ENCODE measurements around the gene ACSS2. TPM values are rescaled to one million over a fixed set of nuclear protein-coding genes. Genes with fewer than 3 reads are reported as not detected.

Gene ACSS2, protein sequence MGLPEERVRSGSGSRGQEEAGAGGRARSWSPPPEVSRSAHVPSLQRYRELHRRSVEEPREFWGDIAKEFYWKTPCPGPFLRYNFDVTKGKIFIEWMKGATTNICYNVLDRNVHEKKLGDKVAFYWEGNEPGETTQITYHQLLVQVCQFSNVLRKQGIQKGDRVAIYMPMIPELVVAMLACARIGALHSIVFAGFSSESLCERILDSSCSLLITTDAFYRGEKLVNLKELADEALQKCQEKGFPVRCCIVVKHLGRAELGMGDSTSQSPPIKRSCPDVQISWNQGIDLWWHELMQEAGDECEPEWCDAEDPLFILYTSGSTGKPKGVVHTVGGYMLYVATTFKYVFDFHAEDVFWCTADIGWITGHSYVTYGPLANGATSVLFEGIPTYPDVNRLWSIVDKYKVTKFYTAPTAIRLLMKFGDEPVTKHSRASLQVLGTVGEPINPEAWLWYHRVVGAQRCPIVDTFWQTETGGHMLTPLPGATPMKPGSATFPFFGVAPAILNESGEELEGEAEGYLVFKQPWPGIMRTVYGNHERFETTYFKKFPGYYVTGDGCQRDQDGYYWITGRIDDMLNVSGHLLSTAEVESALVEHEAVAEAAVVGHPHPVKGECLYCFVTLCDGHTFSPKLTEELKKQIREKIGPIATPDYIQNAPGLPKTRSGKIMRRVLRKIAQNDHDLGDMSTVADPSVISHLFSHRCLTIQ
- polyA plus RNA-seq (ENCODE audit: insufficient read length), result 46.0 TPM
- long read RNA-seq, donor 1, transcript ACSS2-202 (18 exons, 3,065 nt), result major isoform, 7 of 7 reads
- long read RNA-seq, donor 1, partial matches to known transcripts, result 0 of 7 reads
- long read RNA-seq, donor 1, other reads (novel, unspliced or antisense), result 0 of 7 reads
- long read RNA-seq, donor 2, partial matches to known transcripts, result 0 of 4 reads
- long read RNA-seq, donor 2, other reads (novel, unspliced or antisense), result 0 of 4 reads
- long read RNA-seq, donor 3, partial matches to known transcripts, result 24 of 32 reads
- long read RNA-seq, donor 3, other reads (novel, unspliced or antisense), result 6 of 32 reads
- long read RNA-seq, donor 4, result 0 reads
- long read RNA-seq, donor 5, transcript ACSS2-202 (18 exons, 3,065 nt), result major isoform, 5 of 6 reads
- long read RNA-seq, donor 5, partial matches to known transcripts, result 0 of 6 reads
- long read RNA-seq, donor 5, other reads (novel, unspliced or antisense), result 0 of 6 reads
- long read RNA-seq, donor 6, partial matches to known transcripts, result 0 of 4 reads
- long read RNA-seq, donor 6, other reads (novel, unspliced or antisense), result 0 of 4 reads
- long read RNA-seq, donor 7, partial matches to known transcripts, result 14 of 18 reads
- long read RNA-seq, donor 7, other reads (novel, unspliced or antisense), result 0 of 18 reads
- long read RNA-seq, donor 8, partial matches to known transcripts, result 0 of 1 reads
- long read RNA-seq, donor 8, other reads (novel, unspliced or antisense), result 0 of 1 reads

DNA sequence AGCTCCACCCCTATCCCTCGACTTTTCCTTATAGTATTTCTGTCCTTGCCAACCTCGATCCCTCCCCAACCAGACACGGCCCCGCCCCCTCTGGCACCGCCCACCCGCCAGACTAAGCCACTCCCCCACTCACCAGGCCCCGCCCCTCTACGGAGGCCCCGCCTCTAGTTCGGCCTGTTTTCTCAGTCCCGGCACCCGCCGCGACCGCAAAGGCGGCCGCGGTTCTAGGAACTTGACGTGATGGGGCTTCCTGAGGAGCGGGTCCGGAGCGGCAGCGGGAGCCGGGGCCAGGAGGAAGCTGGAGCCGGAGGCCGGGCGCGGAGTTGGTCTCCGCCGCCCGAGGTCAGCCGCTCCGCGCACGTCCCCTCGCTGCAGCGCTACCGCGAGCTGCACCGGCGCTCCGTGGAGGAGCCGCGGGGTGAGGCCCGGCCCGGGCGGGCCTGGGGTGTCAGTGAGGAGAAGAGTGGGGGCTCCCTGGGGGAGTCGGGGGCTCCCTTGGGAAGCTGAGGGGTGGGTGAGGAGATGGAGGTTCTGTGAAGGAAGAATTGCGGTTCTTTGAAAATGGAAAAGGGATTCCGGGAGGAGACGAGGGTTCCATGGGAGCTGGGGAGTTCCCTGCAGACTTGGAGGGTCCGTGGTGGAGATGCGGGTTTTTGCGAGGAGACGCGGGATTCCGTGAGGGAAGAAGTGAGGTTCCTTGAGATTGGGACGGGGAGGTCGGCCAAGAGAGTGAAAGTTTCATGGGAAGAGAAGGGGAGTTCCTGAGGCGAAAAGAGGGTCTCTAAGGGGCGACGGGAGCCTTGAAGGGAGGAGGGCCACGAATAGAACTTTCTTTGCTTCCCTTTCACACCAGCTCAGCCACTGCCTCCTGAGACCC is at the start of gene ACSS2:
Gene ACSS2, plus strand, starts transcription at position 207 of the 877 bp plus-strand sequence. Its CDS starts 34 bp downstream, at position 241.
- DNase-seq, result peak; percentile 93

DNA sequence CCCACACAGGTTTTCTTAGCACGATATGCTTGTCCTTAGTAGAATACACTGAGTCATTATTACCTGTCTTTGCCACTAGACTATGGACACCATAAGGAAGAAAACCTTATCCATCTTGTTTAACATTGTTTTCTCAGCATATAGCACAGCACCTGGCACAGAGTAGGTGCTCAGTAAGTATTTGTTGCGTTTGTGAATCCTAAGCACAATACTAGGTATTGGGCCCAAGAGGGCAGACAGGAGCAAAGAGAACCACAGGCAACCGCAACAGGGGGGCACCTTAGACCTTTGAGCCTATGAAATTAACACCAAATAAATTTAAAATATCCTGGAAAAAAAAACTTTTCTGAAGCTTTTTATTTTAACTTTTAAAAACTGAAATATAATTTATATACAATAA is 47.2 kb upstream of the ACSS2 start:
- no peak for DNase-seq

GRCh38 chr20:34831936-34832335 is 44.5 kb upstream of the ACSS2 start:
- no peak for DNase-seq

DNA sequence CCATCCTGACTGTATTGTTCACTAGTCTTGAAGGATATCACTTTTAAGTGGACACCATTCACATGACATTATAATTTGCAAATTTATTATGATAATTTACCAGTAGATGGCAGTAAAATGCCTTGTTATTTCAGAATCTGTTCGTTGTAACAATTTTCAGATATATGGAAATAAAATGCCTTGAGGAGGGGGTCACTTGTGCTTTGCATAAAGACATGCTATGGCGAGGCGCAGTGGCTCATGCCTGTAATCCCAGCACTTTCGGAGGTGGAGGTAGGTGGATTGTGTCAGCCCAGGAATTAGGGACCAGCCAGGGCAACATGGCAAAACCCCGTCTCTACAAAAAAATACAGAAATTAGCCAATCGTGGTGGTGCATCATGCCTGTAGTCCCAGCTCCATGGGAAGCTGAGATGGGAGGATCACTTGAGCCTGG is 41.9 kb upstream of the ACSS2 start:
- peak; percentile 24 for DNase-seq

DNA sequence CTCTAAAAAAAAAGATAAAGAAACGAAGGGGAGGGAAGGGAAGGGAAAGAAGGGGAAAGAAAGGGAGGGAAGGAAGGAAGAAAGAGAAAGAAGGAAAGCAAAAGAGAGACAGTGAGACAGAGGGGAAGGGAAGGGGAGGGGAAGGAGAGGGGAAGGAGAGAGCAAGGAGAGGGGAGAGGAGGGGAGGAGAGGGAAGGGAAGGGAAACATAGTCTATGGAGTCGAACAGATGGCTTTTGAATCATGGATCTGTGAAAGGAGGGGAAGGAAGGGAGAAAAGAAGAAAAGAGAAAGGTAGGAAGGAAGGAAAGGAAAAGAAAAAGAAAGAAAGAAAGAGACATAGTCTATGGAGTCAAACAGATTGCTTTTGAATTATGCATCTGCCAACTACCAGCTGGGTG is 34.3 kb upstream of the ACSS2 start:
- DNase-seq, result no peak

GRCh38 chr20:34843421-34843820 is 33.0 kb upstream of the ACSS2 start:
- no peak for DNase-seq

DNA sequence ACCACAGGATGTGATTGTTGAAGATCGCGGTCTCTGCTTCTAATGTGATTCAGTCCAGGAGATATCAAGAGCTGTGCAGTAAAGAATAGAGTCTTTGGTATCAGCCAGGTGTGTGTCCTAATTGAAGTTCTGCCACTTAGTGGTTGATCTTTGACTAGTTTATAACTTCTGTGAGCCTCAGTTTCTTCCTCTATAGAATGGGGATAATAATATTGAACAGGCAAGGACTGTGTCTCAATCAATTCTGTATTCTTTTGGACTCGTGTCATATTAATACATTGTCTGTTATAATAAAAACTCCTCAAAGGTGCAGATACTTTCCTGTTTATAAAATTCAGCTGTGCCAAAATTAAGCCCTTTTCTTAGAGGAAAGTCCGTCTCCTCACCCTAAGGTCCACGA is 27.8 kb upstream of the ACSS2 start:
- DNase-seq, result no peak

DNA sequence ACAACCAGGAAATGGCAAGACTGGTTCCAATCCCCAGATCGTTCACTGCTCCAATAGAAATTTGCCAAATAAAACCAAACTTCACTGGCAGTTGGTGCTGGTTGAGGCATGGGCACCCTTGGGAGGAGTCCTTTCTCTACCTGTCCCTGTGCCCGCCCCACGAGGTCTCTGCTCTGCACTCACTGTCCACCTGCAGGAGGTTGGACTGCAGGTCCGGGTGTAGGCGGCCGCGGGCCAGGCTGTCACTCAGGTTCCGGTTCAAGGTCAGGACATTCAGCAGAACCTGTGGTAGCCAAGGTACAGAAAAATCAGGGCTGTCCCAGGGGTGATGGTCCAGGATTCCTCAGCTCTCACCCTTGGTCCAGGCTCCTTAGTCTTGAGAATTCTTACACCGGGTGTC is 26.6 kb upstream of the ACSS2 start:
- DNase-seq, result no peak

GRCh38 chr20:34850969-34851368 is 25.4 kb upstream of the ACSS2 start:
- DNase-seq, result no peak

DNA sequence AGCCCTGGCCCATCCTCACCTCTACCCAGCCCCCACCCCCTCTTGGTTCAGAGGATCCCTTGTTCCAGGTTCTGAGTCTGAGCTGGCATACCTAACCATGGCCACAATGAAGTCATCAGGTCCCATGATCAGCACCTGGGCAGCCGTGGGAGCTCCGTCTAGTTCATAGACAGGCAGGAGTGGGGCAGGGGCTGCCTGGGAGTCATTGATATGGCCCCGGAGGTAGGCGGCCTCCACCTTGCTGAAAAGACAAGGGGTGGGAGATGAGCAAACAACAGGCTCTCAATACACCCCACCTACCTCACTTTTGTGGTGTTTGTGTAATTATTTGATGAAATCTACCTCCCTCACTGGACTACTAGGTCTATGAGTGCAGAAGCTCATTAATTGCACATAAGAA is 24.1 kb upstream of the ACSS2 start:
- no peak for DNase-seq

GRCh38 chr20:34859367-34859766 is 17.0 kb upstream of the ACSS2 start:
- DNase-seq, result no peak

DNA sequence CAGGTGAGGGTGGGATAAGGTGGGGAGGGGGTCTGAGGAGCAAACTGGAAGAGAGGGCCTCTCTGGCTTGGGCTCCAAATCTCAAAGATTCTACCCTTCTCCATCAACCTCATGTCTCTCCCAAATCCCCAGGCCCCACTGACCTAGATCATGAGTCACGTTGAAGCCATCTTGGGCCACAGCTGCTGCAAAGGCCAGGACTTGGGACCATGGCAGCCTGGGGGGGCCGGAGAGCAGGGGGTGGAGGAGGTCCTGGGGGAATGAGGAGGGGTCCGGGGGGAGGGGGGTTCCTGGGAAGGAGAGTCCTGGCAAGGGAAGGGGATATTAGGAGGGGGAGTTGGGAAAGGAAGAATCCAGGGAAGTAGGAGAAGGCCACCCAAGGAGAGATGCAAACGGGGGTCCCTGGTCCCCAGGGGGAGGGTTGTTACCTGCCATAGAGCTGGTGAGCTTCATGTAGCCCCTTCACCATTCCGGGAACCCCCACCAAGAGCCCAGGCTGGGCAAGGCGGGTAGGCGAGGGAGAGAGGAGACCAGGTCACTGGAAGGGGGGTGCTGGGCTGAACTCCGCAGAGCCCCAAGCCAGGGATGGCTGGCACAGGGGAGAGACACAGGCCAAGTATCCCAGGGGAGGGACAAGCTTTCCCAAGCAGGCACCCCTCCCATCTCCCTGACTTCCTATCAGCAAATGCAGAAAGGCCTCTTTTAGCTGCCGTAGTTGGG is 16.4 kb upstream of the ACSS2 start:
- no peak for DNase-seq

DNA sequence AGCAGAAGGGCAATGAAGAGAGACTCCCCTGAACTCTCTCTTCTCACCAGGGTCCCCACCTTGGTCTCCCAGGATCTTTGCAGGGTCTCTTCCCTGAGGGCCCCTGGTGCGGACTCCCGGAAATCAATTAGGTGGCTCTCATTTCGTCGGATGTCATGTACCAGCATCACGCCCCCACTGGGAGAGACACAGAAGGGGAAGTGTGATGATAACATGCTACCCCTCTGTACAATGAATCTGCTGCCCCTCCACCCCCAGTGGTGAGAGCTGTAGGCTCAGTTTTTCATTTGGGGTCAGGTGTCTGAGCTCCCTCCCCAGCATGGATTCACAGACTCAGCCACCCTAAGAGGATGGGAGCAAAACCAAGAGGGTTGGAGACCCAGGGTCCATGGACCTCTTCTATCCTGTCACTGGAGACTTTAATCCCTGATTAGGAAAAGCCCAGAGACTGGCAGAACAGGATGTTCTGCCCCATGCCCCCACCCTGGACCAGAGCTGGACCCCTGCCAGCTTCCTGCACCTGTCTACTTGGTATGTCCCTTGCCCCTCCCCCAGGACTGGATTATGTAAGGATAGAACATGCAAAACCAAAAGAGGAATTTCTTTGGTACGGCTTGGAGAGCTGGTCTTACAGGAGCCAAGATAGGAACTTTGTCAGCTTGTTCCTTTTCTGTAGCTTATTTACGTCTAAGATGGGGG is 14.9 kb upstream of the ACSS2 start:
- DNase-seq, result no peak

DNA sequence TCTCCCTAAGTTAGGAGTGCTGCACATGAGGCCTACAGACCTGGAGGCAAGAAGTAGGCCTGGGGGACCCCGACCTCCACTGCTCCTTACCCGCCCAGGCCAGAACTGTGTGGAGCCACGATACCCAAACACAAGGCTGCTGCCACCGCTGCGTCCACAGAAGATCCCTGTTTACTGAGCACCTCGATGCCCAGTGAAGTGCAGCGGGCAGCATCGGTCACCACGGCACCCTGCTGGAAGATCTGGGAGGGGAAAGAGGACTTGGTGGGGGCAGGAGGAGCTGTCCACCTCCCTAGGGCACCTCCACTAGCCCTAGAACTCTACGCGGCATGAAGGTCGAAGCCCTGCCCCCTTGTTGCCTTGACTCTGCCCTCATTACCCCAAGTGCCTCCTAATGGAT is 13.7 kb upstream of the ACSS2 start:
- no peak for DNase-seq

DNA sequence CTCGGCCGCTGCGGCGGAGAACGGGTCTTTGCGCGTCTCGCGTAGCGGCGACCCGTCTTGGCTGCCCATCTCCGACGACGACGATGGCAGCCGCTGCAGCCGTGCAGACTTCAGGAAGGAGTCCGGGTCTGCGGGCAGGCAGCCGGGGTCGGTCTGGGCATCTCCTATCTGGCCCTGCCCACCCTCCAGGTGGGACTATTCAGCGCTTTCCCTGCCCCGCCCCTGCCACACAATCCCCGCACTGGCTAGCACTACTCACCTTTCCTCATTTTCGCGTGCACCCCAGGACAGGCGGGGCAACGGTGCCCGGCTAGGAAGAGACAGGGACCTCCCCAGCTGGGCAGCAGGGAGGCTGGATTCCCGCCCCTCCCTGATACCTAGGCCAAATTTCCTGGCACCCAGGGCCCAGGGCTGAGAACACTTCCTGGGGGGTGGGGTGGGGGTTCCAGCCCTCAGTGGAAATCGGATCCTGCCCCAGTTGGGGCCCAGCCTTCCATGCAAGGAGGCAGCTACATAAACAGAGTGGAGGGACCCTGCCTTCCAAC is 12.9 kb upstream of the ACSS2 start:
- DNase-seq, result no peak

GRCh38 chr20:34864216-34864615 is 12.2 kb upstream of the ACSS2 start:
- DNase-seq, result no peak

- DNase-seq, result no peak
Measured at GRCh38 chr20:34871320-34871926, 5.0 kb upstream of the ACSS2 start.

GRCh38 chr20:34871966-34872621 is 4.3 kb upstream of the ACSS2 start:
- no peak for DNase-seq
